GM23338 (cell line): ENCODE measurements around the gene MAP3K8. TPM values are rescaled to one million over a fixed set of nuclear protein-coding genes. Genes with fewer than 3 reads are reported as not detected.

ENCODE experiments used
- polyA plus RNA-seq: library from polyadenylated mRNA; unstranded; fragments of >200 nt; fragmentation: Nextera tagmentation; extraction: Ambion mirVana; gene quantifications from 2 replicates; pipeline ENCODE4 v1.2.1, GENCODE V29; 2016
- total RNA-seq: library from RNA; depleted of rRNA; stranded (reverse); fragments of >200 nt; shearing (Covaris generic); gene quantifications from 2 replicates; pipeline ENCODE4 v1.2.3, GENCODE V29; 2014; rRNA removed

The MAP3K8 gene
- total and polyA plus RNA-seq, 2 experiments from 2014 or later, result 3.5 to 5.0 TPM

Other genes with a start within 250 kb of the MAP3K8 start
- gene MTPAP, start 84.9 kb upstream of the MAP3K8 start, total RNA-seq, result 29.2 and 35.1 TPM in 2 replicates
- gene MTPAP, start 84.9 kb upstream of the MAP3K8 start, polyA plus RNA-seq, result 27.0 and 32.3 TPM in 2 replicates
- gene LYZL2, start 195.6 kb downstream of the MAP3K8 start, total RNA-seq, result not detected in 2 replicates
- gene LYZL2, start 195.6 kb downstream of the MAP3K8 start, polyA plus RNA-seq, result not detected in 2 replicates